Measurements from ENCODE around the gene SSB. TPM values are rescaled to one million over a fixed set of nuclear protein-coding genes. Genes with fewer than 3 reads are reported as not detected.

SSB gene
- 98.8 and 141 TPM in 2 replicates for total RNA-seq (ENCODE audit: low replicate concordance)

DNA sequence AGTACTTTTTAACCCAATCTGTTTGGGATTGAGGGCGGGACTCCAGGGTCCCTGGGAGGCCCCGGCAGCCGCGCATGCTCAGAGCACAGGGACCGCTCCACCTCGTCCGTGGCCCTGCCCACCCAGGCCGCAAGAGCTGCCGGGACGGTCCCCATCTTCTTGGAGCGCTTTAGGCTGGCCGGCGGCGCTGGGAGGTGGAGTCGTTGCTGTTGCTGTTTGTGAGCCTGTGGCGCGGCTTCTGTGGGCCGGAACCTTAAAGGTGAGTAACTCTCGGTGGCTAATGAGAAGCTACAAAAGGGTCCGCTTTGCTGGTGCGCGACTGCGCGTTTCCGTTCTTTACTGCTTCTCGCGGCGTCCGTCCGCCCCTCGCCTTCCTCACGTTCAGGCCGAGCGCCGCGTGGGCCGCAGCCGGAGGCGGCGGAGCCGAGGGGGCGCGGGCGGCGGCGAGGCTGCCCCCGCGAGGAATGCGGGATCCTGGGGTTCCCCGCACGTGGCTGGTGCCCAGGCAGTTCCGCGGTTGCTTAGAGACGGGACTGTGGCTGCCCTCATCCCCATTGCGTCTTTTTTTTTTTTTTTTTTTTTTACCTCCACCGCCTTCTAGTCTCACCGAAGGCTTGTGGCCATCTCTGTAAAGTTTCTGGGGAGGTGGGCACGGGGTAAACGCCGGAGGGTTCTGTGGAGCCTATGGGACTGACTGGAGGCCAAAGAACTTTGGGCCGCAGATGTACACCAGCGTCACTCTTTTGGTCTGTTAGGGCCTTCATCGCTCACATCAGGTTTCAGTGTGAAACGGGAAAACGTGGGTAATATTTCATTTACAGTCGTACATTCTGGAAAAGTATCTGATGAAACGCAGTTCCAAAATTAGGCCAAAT, at the start of gene SSB:
SSB (plus strand) TSS at position 154 of the 875 bp plus-strand sequence. CDS start 2,090 bp downstream, outside the sequence.
- TF ChIP-seq CTCF (IDR thresholded peaks at IDR 0.05; ENCODE audit: insufficient read depth, low read length): no peak
- peak; percentile 91 for DNase-seq (ENCODE audit: low read depth)

GRCh38 chr2:169752752-169753151, 45.9 kb upstream of the SSB start:
- no peak for TF ChIP-seq CTCF (IDR thresholded peaks at IDR 0.05; ENCODE audit: insufficient read depth, low read length)
- no peak overlapping the region for H3K4me3 ChIP-seq (ENCODE audit: low read depth, low read length)
- DNase-seq (ENCODE audit: low read depth): no peak

More for the DNA sequence above, at the start of gene SSB:
- H3K4me3 ChIP-seq (ENCODE audit: low read depth, low read length): peak within 1 kb of the TSS; percentile 86

- no peak for TF ChIP-seq CTCF (IDR thresholded peaks at IDR 0.05; ENCODE audit: insufficient read depth, low read length)
- no peak overlapping the region for H3K4me3 ChIP-seq (ENCODE audit: low read depth, low read length)
- DNase-seq (ENCODE audit: low read depth): no peak
These were observed 43.4 kb upstream of the SSB start for GRCh38 chr2:169755083-169755870.

- DNase-seq (ENCODE audit: low read depth): no peak
- H3K4me3 ChIP-seq (ENCODE audit: low read depth, low read length): no peak overlapping the region
- no peak for TF ChIP-seq CTCF (IDR thresholded peaks at IDR 0.05; ENCODE audit: insufficient read depth, low read length)
These were observed 42.3 kb upstream of the SSB start for GRCh38 chr2:169756342-169756741.

DNA sequence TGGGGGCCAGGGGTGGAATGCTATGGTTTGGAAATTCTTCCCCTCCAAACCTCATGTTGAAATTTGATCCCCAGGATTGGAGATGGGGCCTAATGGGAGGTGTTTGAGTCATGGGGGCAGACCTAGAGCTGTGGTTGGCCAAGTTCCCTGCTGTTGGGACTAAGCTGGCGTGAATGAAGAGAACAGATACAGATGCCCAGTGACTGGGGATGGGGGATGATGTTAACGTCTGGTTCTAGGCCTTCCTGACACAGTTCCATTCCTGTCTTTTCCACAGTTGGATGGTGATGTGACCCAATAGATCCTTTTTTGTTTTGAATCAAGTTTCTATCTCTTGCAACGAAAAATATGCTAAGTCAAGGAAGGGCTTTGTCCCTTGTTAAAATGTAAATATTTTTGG, 41.3 kb upstream of the SSB start:
- TF ChIP-seq CTCF (IDR thresholded peaks at IDR 0.05; ENCODE audit: insufficient read depth, low read length): no peak
- no peak for DNase-seq (ENCODE audit: low read depth)
- H3K4me3 ChIP-seq (ENCODE audit: low read depth, low read length): no peak overlapping the region

DNA sequence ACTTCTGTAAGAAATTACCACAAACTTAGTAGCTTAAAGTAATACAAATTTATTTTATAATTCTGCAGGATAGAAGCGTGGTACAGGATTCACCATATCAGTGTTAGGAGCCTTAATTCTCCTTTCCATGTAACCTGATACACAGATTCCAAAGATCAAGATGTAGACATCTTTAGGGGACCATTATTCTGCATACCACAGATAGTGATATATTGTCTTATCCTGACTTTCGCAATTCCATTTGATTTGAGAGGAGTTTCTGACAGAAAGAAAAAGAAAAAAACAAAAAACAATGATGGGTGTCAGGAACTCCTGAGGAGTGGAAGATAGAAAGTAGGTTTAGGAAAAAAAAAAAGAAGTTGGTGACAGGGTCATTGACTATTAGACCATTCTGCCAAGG, 40.9 kb upstream of the SSB start:
- no peak for DNase-seq (ENCODE audit: low read depth)
- no peak overlapping the region for H3K4me3 ChIP-seq (ENCODE audit: low read depth, low read length)
- TF ChIP-seq CTCF (IDR thresholded peaks at IDR 0.05; ENCODE audit: insufficient read depth, low read length): no peak
